Measurements from ENCODE around the gene SACM1L.
"Not testable (repeated sequence)": the region's sequence is repeated elsewhere in the genome, so short reads cannot be mapped to it uniquely, and the experiment has no call there.

Gene SACM1L

GRCh38 chr3:45667569-45667934, 21.6 kb upstream of the SACM1L start:
- DNase-seq = no peak

- DNase-seq = no peak
Observed at GRCh38 chr3:45670436-45670835, 18.8 kb upstream of the SACM1L start.

GRCh38 chr3:45670991-45671390, 18.2 kb upstream of the SACM1L start:
- DNase-seq = no peak

GRCh38 chr3:45673273-45673672, 15.9 kb upstream of the SACM1L start:
- DNase-seq = no peak

GRCh38 chr3:45676325-45677032, 12.7 kb upstream of the SACM1L start:
- DNase-seq = no peak

GRCh38 chr3:45677033-45677446, 12.2 kb upstream of the SACM1L start:
- peak; percentile 50 for DNase-seq

DNA sequence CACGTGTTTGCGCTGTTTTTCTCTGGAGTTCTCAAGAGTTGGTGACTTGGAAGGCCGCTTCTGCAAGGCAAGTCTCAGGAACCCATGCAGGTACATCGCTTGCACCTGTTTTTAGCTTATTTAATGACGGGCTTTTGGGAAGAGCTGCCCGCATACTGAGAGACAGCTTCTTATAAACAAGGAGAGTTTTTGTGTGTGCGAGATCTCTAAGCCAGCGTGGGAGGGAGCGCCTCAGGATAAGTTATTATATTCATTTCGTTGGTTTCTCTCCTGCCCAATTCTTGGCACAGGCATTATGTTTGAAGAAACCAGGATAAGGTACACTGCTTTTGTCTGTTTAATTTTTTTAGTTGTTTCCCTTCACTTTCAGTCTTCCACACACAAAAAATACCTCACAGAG, 11.4 kb upstream of the SACM1L start:
- DNase-seq = no peak

DNA sequence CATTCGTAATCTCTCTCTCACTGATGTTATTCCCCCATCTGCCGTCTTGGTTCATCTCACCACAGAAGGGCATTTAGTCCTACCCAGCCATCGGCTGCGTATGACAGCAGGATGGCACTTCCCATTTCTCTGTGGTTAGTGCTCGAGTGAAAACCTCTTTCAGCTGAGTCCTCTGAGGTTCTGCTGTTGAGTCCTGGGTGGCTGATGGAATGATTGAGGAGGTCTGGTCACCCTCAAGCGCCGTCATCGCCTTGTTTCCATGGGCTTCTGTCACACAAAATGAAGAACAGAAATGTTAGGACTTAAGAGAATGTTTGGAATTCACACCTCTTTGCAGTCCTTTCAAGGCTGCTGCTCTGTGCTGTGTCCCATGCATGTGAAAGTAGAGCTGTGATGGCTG, 9.4 kb upstream of the SACM1L start:
- peak; percentile 35 for DNase-seq

- no peak for DNase-seq
Observed at GRCh38 chr3:45681221-45681620, 8.0 kb upstream of the SACM1L start.

DNA sequence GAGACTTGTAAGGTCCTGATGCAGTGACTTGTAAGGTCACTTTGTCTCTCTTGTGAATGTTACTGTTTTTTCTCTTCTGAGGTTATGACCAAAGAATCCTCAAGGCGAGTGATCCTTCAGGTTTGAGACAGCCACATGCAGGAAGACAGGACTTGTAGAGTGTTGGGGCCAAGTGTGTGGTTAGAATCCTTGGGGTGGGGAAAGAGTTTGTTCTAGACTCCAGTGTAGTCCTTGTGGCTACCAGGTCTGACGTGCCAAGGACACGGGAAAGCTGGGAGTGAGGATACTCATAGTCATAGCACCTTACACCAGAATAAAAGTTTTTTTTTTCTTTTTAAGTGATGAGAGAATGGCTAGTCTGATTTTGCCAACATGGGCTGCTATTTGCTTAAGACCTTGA, 7.3 kb upstream of the SACM1L start:
- no peak for DNase-seq

DNA sequence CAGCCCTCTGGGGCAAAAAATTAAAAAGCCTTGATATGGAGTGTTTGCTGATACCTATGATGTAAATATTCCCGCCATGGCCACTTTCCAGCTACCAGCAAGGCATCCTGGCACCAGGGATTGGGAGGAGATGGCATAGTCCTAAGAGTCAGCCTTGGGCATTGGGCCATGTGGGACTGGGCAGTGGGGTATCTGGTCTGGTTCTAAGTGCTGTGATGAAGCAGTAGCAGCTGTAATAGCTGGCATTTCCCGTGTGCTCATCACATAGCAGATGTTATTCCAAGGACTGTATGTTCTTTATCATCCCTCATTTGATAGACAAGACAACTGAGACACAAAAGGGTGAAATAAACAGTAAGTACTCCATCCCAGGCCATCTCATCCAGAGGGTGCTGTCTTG, 6.9 kb upstream of the SACM1L start:
- no peak for DNase-seq

DNA sequence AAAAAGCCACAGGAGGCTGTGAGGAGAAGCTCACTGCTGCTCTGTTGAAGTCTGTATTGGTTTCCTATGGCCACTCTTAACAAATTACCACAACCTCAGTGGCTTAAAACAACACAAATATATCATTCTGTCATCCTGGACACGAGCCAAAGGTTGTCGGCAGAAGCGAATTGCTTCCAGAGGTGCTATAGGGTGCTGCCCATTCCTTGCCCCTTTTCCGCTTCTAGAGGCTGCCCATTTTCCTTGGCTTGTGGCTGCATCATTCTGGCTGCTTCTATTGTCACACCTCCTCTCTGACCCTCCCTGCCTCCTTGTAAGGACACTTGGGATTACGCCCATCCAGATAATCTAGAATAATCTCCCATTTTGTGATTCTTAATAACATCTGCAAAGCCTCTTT, 6.4 kb upstream of the SACM1L start:
- DNase-seq = no peak

- no peak for DNase-seq
Observed at GRCh38 chr3:45683417-45684326, 5.5 kb upstream of the SACM1L start.

DNA sequence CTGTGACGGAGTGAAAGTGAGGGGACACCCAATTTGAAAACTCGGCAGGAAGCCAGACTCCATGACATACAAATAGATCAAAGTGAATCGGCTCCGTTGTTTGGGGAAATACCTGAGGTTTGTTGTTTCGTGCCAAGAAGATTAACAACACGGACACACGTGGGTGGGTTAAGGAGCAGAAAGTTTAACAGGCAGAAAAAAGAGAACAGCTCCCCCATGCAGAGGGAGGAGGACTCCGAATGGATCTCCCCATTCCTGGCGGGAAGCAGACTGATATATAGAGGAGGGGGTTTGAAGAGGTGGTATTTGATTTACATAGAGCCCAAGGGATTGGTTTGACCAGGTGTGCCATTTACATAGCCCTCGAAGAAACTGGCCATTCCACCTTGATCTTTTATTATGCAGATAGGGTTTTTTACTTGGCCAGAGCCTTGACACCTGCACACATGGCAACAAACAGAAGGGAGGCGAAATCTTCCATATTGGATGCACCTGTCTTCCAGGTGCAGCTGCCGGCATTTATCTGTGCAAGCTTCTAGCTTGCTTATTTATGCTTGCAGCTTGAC, 4.8 kb upstream of the SACM1L start:
- DNase-seq = no peak

GRCh38 chr3:45685722-45686121, 3.5 kb upstream of the SACM1L start:
- DNase-seq = not testable (repeated sequence)

GRCh38 chr3:45686850-45687249, 2.3 kb upstream of the SACM1L start:
- no peak for DNase-seq

GRCh38 chr3:45687828-45688193, 1.4 kb upstream of the SACM1L start:
- no peak for DNase-seq

DNA sequence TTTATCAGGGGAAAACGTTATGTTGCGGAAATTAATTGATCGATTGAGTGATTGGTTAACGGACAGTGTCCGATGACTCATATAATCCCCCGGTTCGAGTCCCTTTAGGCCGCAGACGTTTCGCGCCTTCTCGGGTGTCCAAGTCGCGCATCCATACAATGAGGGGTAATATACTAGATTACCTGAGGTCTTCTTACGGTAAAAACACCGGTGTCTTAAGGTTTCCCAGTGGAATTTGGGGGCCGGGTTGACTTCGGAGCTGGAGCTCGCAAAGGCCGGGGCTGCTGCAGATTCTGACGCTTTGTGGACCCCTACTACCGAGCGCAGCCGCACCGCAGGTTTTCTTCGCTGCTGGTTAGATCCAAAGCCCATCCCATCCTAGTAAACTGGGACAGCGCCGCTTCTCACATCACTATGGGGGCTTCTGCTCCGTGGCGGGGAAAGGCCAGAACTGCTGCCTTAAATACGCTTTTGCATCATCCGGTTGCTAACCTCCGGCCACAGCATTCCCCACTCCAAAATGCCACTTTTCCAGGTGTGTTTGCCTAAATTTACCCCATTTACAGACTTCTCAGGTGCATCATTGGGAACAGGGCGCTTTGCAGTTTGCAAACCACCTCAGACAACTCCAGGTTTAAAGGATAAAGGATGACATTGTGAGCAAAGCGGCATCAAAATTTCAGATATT, 858 bp upstream of the SACM1L start:
- peak; percentile 45 for DNase-seq

- no peak for DNase-seq
Observed at GRCh38 chr3:45689787-45690145, 570 bp downstream of the SACM1L start.

- DNase-seq = no peak
Observed at GRCh38 chr3:45690336-45691035, 1.3 kb downstream of the SACM1L start.

DNA sequence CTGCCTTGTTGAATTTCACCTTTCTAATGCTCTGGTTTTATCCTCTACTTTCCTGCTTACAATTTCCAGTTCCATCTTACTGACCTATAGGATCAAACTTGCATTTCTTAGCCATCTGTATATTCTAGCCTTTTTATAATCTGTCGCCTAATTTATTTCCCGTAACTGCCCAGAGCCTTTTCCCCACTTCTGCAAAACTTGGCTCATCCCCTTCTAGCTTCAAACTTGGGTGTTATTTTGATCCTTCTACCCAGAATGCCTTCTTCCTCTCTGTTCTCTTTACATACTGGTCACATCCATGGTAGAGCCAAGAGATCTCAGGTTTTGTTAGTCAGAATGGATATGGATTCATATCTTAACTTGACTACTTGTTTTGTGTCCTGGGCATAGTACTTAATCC, 2.6 kb downstream of the SACM1L start:
- no peak for DNase-seq

DNA sequence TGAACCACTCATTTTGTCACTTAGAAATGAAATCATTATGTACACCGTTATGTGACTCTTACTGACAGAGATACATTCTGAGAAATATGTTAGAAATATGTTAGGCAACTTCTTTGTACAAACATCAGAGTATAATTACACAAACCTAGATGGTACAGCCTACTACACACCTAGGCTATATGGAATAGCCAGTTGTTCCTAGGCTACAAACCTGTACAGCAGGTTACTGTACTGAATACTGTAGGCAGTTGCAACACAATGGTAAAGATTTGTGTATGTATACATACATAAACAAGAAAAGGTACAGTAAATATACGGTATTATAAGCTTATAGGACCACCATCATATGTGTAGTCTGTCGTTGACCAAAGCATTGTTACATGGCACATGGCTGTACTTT, 3.7 kb downstream of the SACM1L start:
- no peak for DNase-seq

DNA sequence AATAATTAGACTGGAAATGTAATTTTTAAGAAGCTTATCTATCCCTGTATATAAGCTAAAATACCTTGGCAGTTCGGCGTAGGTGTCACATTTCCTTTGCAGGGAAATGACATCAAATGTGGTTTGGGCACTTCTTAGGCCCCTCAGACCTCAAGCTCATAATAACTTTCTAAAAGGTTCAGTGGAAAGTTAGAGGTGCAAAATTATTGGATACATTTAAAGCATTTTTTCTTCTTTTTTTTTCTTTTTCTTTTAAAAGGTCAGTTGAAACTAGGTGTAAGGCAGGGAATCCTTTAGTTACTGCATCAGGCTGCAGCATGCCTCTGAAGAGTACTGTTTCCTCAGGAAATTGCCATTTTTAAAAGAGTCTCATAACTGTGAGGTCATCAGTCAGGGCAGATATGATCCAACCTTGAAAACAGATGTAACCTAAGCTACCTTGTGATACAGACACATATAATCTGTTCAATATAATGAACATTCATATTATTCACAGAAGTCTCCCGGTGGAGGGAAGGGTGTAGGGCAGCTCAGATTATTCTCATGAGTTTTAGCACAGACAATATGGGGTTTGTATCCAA, 4.8 kb downstream of the SACM1L start:
- peak; percentile 44 for DNase-seq
